Neural progenitor cell (in vitro differentiated cells): Measurements from ENCODE around the gene EVL. TPM values are rescaled to one million over a fixed set of nuclear protein-coding genes. Genes with fewer than 3 reads are reported as not detected.

ENCODE experiments used
- DNase-seq: peaks from one replicate; pipeline ENCODE4 v3.0.0-alpha.2; 2016; ENCODE audit warnings: low spot score
- H2AFZ ChIP-seq: fragments of 200-600 bp; sonication (generic); replicated peaks from 2 replicates; pipeline ENCODE4 v1.6.1; 2016; ENCODE audit warnings: antibody characterized with exemption
- H3F3A ChIP-seq: fragments of 200-600 bp; sonication (generic); 2 replicates; pipeline ENCODE4 v1.6.1; 2016; ENCODE audit warnings: antibody characterized with exemption, low read depth
- H3K27ac ChIP-seq: fragments of 200-600 bp; sonication (generic); 2 replicates; pipeline ENCODE4 v1.5.1; 2016; ENCODE audit warnings: mild to moderate bottlenecking
- H3K27me3 ChIP-seq: fragments of 200-600 bp; sonication (generic); 2 replicates; pipeline ENCODE4 v1.6.1; 2016; ENCODE audit warnings: mild to moderate bottlenecking, moderate library complexity
- H3K36me3 ChIP-seq: fragments of 200-600 bp; sonication (generic); 2 replicates; pipeline ENCODE4 v1.5.1; 2016
- H3K4me1 ChIP-seq: fragments of 200-600 bp; sonication (generic); 2 replicates; pipeline ENCODE4 v1.6.1; 2016; ENCODE audit warnings: mixed run types
- H3K4me2 ChIP-seq: fragments of 200-600 bp; sonication (generic); 2 replicates; pipeline ENCODE4 v1.6.1; 2016
- H3K4me3 ChIP-seq: fragments of 200-600 bp; sonication (generic); 2 replicates; pipeline ENCODE4 v1.5.1; 2016
- H3K79me2 ChIP-seq: fragments of 200-600 bp; sonication (generic); 2 replicates; pipeline ENCODE4 v1.6.1; 2016; ENCODE audit warnings: low read depth
- H3K9ac ChIP-seq: fragments of 200-600 bp; sonication (generic); 2 replicates; pipeline ENCODE4 v1.6.1; 2016
- H3K9me3 ChIP-seq: fragments of 200-600 bp; sonication (generic); 2 replicates; pipeline ENCODE4 v1.5.1; 2016; ENCODE audit warnings: low read depth
- H4K20me1 ChIP-seq: fragments of 200-600 bp; sonication (generic); 2 replicates; pipeline ENCODE4 v1.6.1; 2016; ENCODE audit warnings: low read depth
- H3K27ac Mint-ChIP-seq: 3 replicates; pipeline ENCODE4 v1.8.0; 2021; ENCODE audit warnings: mixed read lengths
- H3K27me3 Mint-ChIP-seq: 2 replicates; pipeline ENCODE4 v1.8.0; 2022; ENCODE audit warnings: low read depth, mild to moderate bottlenecking, inconsistent platforms, moderate library complexity, mixed read lengths; ENCODE audit not compliant: insufficient read depth
- H3K36me3 Mint-ChIP-seq: 3 replicates; pipeline ENCODE4 v1.8.0; 2021; ENCODE audit warnings: mixed read lengths
- H3K4me1 Mint-ChIP-seq: 3 replicates; pipeline ENCODE4 v1.8.0; 2021; ENCODE audit warnings: mixed read lengths
- H3K4me3 Mint-ChIP-seq: 3 replicates; pipeline ENCODE4 v1.8.0; 2021; ENCODE audit warnings: mild to moderate bottlenecking, moderate library complexity, mixed read lengths
- H3K9me3 Mint-ChIP-seq: 3 replicates; pipeline ENCODE4 v1.8.0; 2020; ENCODE audit warnings: mixed read lengths
- EZH2 ChIP-seq: fragments of 200-600 bp; sonication (generic); IDR thresholded peaks from 2 replicates; pipeline ENCODE4 v1.6.1; 2017; ENCODE audit warnings: antibody characterized with exemption, mild to moderate bottlenecking, moderate library complexity
- EZH2phosphoT487 ChIP-seq: fragments of 200-600 bp; sonication (generic); IDR thresholded peaks from 2 replicates; pipeline ENCODE4 v1.6.1; 2017; ENCODE audit warnings: antibody characterized with exemption
- total RNA-seq: library from RNA; depleted of rRNA; stranded (reverse); fragments of >200 nt; gene quantifications from 2 replicates; pipeline ENCODE4 v1.2.3, GENCODE V29; 2015; ENCODE audit warnings: low replicate concordance
- TF ChIP-seq, protein P1 (sequence below): fragments of 200-600 bp; sonication (generic); IDR thresholded peaks from 2 replicates; pipeline ENCODE4 v1.5.1; 2017; ENCODE audit warnings: antibody characterized with exemption, mild to moderate bottlenecking

Gene EVL
- total RNA-seq, 1 donor from 2014 or later: 49.2 TPM

- peaks cover 11% of the 10 kb centered on the region for H3K4me1 ChIP-seq
- Mint-ChIP-seq H3K27me3 (peaks cover 8% of the 10 kb centered on the region), H3K27ac (peak overlapping the region; percentile 87), H3K36me3 (no peaks in the 10 kb centered on the region), H3K4me3 (no peak overlapping the region), H3K4me1 (peaks cover 31% of the 10 kb centered on the region), H3K9me3 (peaks cover 2% of the 10 kb centered on the region)
- H3K79me2 ChIP-seq: peaks cover 22% of the 10 kb centered on the region
- H2AFZ ChIP-seq: no peak overlapping the region
- H3K36me3 ChIP-seq: no peaks in the 10 kb centered on the region
- peaks cover 44% of the 10 kb centered on the region for H4K20me1 ChIP-seq
- H3K9ac ChIP-seq: no peak overlapping the region
- no peaks in the 10 kb centered on the region for H3K9me3 ChIP-seq
- no peak overlapping the region for H3K4me3 ChIP-seq
- no peak overlapping the region for H3K4me2 ChIP-seq
- peaks cover 12% of the 10 kb centered on the region for H3F3A ChIP-seq
- no peaks in the 10 kb centered on the region for H3K27me3 ChIP-seq
- peak; percentile 42 for DNase-seq
- TF ChIP-seq, protein P1, sequence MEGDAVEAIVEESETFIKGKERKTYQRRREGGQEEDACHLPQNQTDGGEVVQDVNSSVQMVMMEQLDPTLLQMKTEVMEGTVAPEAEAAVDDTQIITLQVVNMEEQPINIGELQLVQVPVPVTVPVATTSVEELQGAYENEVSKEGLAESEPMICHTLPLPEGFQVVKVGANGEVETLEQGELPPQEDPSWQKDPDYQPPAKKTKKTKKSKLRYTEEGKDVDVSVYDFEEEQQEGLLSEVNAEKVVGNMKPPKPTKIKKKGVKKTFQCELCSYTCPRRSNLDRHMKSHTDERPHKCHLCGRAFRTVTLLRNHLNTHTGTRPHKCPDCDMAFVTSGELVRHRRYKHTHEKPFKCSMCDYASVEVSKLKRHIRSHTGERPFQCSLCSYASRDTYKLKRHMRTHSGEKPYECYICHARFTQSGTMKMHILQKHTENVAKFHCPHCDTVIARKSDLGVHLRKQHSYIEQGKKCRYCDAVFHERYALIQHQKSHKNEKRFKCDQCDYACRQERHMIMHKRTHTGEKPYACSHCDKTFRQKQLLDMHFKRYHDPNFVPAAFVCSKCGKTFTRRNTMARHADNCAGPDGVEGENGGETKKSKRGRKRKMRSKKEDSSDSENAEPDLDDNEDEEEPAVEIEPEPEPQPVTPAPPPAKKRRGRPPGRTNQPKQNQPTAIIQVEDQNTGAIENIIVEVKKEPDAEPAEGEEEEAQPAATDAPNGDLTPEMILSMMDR: no peak
- TF ChIP-seq EZH2 (no peak), EZH2phosphoT487 (no peak)
- no peak overlapping the region for H3K27ac ChIP-seq
Observed at GRCh38 chr14:100078997-100079725, 13.9 kb downstream of the EVL start.

- peaks cover 41% of the 10 kb centered on the region for H4K20me1 ChIP-seq
- peaks cover 2% of the 10 kb centered on the region for H3K9me3 Mint-ChIP-seq
- H3K4me1 Mint-ChIP-seq: peaks cover 28% of the 10 kb centered on the region
- H3K79me2 ChIP-seq: peaks cover 22% of the 10 kb centered on the region
- no peaks in the 10 kb centered on the region for H3K36me3 ChIP-seq
- no peak overlapping the region for H3K4me2 ChIP-seq
- H3F3A ChIP-seq: peaks cover 12% of the 10 kb centered on the region
- H2AFZ ChIP-seq: no peak overlapping the region
- H3K4me1 ChIP-seq: peaks cover 11% of the 10 kb centered on the region
- H3K36me3 Mint-ChIP-seq: peaks cover 4% of the 10 kb centered on the region
- H3K4me3 ChIP-seq: no peak overlapping the region
- no peaks in the 10 kb centered on the region for H3K27me3 ChIP-seq
- H3K27ac ChIP-seq: no peak overlapping the region
- no peak for TF ChIP-seq EZH2phosphoT487
- TF ChIP-seq, protein P1: no peak
- TF ChIP-seq EZH2: no peak
- no peak overlapping the region for H3K4me3 Mint-ChIP-seq
- H3K9ac ChIP-seq: no peak overlapping the region
- DNase-seq: no peak
- no peaks in the 10 kb centered on the region for H3K9me3 ChIP-seq
- H3K27me3 Mint-ChIP-seq: peaks cover 8% of the 10 kb centered on the region
- H3K27ac Mint-ChIP-seq: no peak overlapping the region
Observed at GRCh38 chr14:100079726-100080005, 14.4 kb downstream of the EVL start.

GRCh38 chr14:100080206-100080605 lies 15.0 kb downstream of the EVL start:
- Mint-ChIP-seq H3K9me3 (peaks cover 2% of the 10 kb centered on the region), H3K27ac (no peak overlapping the region), H3K36me3 (peaks cover 7% of the 10 kb centered on the region), H3K4me3 (no peak overlapping the region), H3K27me3 (peaks cover 8% of the 10 kb centered on the region), H3K4me1 (peaks cover 28% of the 10 kb centered on the region)
- Histone ChIP-seq H4K20me1 (peaks cover 37% of the 10 kb centered on the region), H3K79me2 (peaks cover 20% of the 10 kb centered on the region), H3K27me3 (no peaks in the 10 kb centered on the region), H3K36me3 (no peaks in the 10 kb centered on the region), H3K4me3 (no peak overlapping the region), H3K9ac (no peak overlapping the region), H3K9me3 (no peaks in the 10 kb centered on the region), H3K4me1 (peaks cover 11% of the 10 kb centered on the region), H3F3A (peaks cover 12% of the 10 kb centered on the region), H3K4me2 (no peak overlapping the region), H2AFZ (no peak overlapping the region), H3K27ac (no peak overlapping the region)
- TF ChIP-seq, protein P1: no peak
- TF ChIP-seq EZH2phosphoT487 (no peak), EZH2 (no peak)
- no peak for DNase-seq
